Smooth muscle cell (in vitro differentiated cells): Measurements from ENCODE around the gene AMIGO2. TPM values are rescaled to one million over a fixed set of nuclear protein-coding genes. Genes with fewer than 3 reads are reported as not detected.

Experiments
- DNase-seq: peaks from one replicate; lab custom pipeline; 2025; ENCODE audit not compliant: unreplicated experiment; lab: John Stamatoyannopoulos, UW
- H2AFZ ChIP-seq: fragments of 200-600 bp; sonication (generic); 2 replicates; pipeline ENCODE4 v1.6.0; 2016; ENCODE audit warnings: antibody characterized with exemption, low read depth, mild to moderate bottlenecking
- H3F3A ChIP-seq: fragments of 200-600 bp; sonication (generic); 2 replicates; pipeline ENCODE4 v1.6.0; 2017; ENCODE audit warnings: antibody characterized with exemption, low read depth
- H3K27ac ChIP-seq: fragments of 200-600 bp; sonication (generic); 2 replicates; pipeline ENCODE4 v1.5.1; 2016; ENCODE audit warnings: low read depth, mild to moderate bottlenecking
- H3K27me3 ChIP-seq: fragments of 200-600 bp; sonication (generic); 2 replicates; pipeline ENCODE4 v1.6.1; 2016; ENCODE audit warnings: low read depth, mild to moderate bottlenecking
- H3K36me3 ChIP-seq: fragments of 200-600 bp; sonication (generic); 2 replicates; pipeline ENCODE4 v1.5.1; 2016; ENCODE audit warnings: low read depth
- H3K4me1 ChIP-seq: fragments of 200-600 bp; sonication (generic); 2 replicates; pipeline ENCODE4 v1.5.1; 2016; ENCODE audit warnings: low read depth
- H3K4me2 ChIP-seq: fragments of 200-600 bp; sonication (generic); 2 replicates; pipeline ENCODE4 v1.6.0; 2016; ENCODE audit warnings: mild to moderate bottlenecking
- H3K4me3 ChIP-seq: fragments of 200-600 bp; sonication (generic); 2 replicates; pipeline ENCODE4 v1.5.1; 2016; ENCODE audit warnings: mild to moderate bottlenecking
- H3K79me2 ChIP-seq: fragments of 200-600 bp; sonication (generic); 2 replicates; pipeline ENCODE4 v1.6.0; 2016; ENCODE audit warnings: low read depth, mild to moderate bottlenecking
- H3K9ac ChIP-seq: fragments of 200-600 bp; sonication (generic); 2 replicates; pipeline ENCODE4 v1.6.0; 2016; ENCODE audit warnings: low read depth
- H3K9me3 ChIP-seq: fragments of 200-600 bp; sonication (generic); replicated peaks from 2 replicates; pipeline ENCODE4 v1.5.1; 2016; ENCODE audit warnings: low read depth
- H4K20me1 ChIP-seq: fragments of 200-600 bp; sonication (generic); 2 replicates; pipeline ENCODE4 v1.6.0; 2016; ENCODE audit warnings: low read depth
- CTCF ChIP-seq: fragments of 200-600 bp; sonication (generic); IDR thresholded peaks from 2 replicates; pipeline ENCODE4 v1.5.1; 2017; ENCODE audit warnings: borderline replicate concordance, mild to moderate bottlenecking, antibody characterized with exemption; ENCODE audit not compliant: insufficient read depth, poor library complexity, severe bottlenecking
- WGBS: methylation state at CpG from one replicate; pipeline ENCODE4 v1.1.7; 2016; ENCODE audit warnings: low lambda C conversion rate; 5-methylcytosine and 5-hydroxymethylcytosine counted together
- polyA plus RNA-seq: library from polyadenylated mRNA; unstranded; fragments of >200 nt; fragmentation: Nextera tagmentation; extraction: Ambion mirVana; gene quantifications from 2 replicates; pipeline ENCODE4 v1.2.1, GENCODE V29; 2016
- total RNA-seq: library from RNA; depleted of rRNA; stranded (reverse); fragments of >200 nt; gene quantifications from 2 replicates; pipeline ENCODE4 v1.2.3, GENCODE V29; 2014

Gene AMIGO2
- total and polyA plus RNA-seq, 2 experiments from 2014 or later = 30.4 to 59.6 TPM

DNA sequence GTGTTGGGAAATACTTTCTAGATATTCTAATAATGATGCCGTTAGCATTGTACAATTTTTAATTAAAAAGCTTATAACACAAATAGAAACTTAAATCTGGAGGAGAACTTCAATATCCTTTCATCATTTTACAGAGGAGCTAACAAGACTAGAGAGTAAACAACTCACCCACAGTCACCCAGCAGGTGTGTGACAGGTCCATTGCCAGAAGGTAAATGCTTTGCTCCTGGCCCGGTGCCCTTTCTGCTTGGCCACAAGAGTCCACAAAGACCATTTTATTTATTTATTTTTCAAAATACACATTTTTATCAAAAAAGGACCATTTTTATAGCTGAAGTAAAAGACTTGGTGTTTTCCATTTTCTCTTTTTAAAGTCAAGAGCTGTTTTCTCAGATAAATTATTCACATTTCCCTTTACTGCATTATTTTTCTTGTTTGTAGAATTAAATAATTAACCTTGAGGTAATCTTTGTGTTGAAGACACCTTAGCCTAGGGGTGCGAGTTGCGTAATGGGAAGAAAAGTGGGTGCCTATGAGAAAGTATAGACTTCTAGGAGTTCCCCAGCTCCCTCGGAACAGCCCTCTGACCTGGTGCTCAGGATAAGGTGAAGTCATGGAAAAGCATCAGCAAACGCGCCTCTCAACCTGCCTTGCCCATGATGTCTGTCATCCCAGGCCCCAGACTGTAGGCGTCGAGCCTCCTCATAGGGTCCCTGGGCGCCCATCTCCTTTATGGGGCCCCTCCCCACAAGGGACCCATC, 26.3 kb upstream of the AMIGO2 start:
- no peak overlapping the region for H3K4me3 ChIP-seq
- no peak for TF ChIP-seq CTCF

GRCh38 chr12:47102845-47103651, 23.3 kb upstream of the AMIGO2 start:
- Histone ChIP-seq H3F3A (peaks cover 8% of the 10 kb centered on the region), H3K79me2 (no peaks in the 10 kb centered on the region), H3K27me3 (no peaks in the 10 kb centered on the region), H3K4me1 (no peaks in the 10 kb centered on the region), H3K9ac (no peak overlapping the region), H3K4me3 (no peak overlapping the region), H3K36me3 (no peaks in the 10 kb centered on the region), H3K27ac (peak overlapping the region; percentile 79), H2AFZ (no peak overlapping the region), H3K9me3 (no peaks in the 10 kb centered on the region), H4K20me1 (no peaks in the 10 kb centered on the region), H3K4me2 (peak overlapping the region; percentile 52)
- no peak for TF ChIP-seq CTCF
- no peak for DNase-seq
- WGBS = 34% methylated on average over 10 of the region's 11 CpGs

More for the DNA sequence above, 26.3 kb upstream of the AMIGO2 start:
- Histone ChIP-seq H3K9me3 (no peaks in the 10 kb centered on the region), H4K20me1 (no peaks in the 10 kb centered on the region), H3K4me2 (no peak overlapping the region), H3K4me1 (no peaks in the 10 kb centered on the region), H3K27me3 (no peaks in the 10 kb centered on the region), H3F3A (peaks cover 8% of the 10 kb centered on the region), H3K36me3 (no peaks in the 10 kb centered on the region), H3K79me2 (no peaks in the 10 kb centered on the region), H2AFZ (no peak overlapping the region), H3K27ac (no peak overlapping the region), H3K9ac (no peak overlapping the region)
- DNase-seq = no peak
- WGBS = 94% methylated on average over 10 of the region's 10 CpGs

DNA sequence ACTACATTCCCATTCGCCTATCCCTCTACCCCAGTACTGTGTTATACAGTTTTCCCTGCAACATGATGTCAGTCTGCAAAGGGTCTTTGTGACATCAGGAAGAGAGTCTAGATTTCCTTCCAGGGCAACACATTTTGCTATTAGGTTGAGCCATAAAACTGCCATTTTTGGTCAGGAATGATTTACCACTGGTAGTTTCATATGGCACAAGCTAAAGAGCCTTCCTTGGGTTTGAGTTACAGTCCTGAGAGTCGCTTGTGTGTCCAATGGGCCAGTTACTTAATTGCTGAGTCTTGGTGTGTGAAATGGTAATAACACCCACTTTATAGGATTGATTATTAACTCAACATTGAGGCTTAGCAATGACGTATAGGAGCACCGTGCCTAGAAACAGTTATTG, 22.6 kb upstream of the AMIGO2 start:
- H3K9ac ChIP-seq = no peak overlapping the region
- H4K20me1 ChIP-seq = no peaks in the 10 kb centered on the region
- TF ChIP-seq CTCF = no peak
- no peaks in the 10 kb centered on the region for H3K9me3 ChIP-seq
- H3K4me2 ChIP-seq = peak overlapping the region; percentile 9
- H3K4me1 ChIP-seq = no peaks in the 10 kb centered on the region
- DNase-seq = no peak
- peaks cover 8% of the 10 kb centered on the region for H3F3A ChIP-seq
- no peaks in the 10 kb centered on the region for H3K36me3 ChIP-seq
- H2AFZ ChIP-seq = no peak overlapping the region
- no peaks in the 10 kb centered on the region for H3K79me2 ChIP-seq
- WGBS = 93% methylated on average over 4 of the region's 4 CpGs
- peak overlapping the region; percentile 79 for H3K27ac ChIP-seq
- H3K4me3 ChIP-seq = no peak overlapping the region
- H3K27me3 ChIP-seq = no peaks in the 10 kb centered on the region
